Frontal cortex (tissue), 4 donors: ENCODE results near the gene EIF3B. TPM values are rescaled to one million over a fixed set of nuclear protein-coding genes. Genes with fewer than 3 reads are reported as not detected.
"Not testable (repeated sequence)": the region's sequence is repeated elsewhere in the genome, so short reads cannot be mapped to it uniquely, and the experiment has no call there.

ENCODE experiments used
- DNase-seq, 2 donors: peaks; one replicate each; pipeline ENCODE4 v3.0.0; 2012; ENCODE audit warnings: low spot score in 2 of 2
- FAIRE-seq: peaks from 2 replicates; lab custom pipeline; 2012; peaks lifted over from hg19 to GRCh38; lab: Jason Lieb, UNC
- total RNA-seq: library from RNA; depleted of rRNA; stranded (reverse); fragments of >200 nt; gene quantifications from one replicate; pipeline ENCODE4 v1.2.3, GENCODE V29; 2014
- donor health status: control.
- donor health status: control.
- donor health status: control.

Gene EIF3B
- total RNA-seq, 1 donor from 2014 or later, result 62.8 TPM

- DNase-seq (no peak), FAIRE-seq (no peak)
Measured at GRCh38 chr7:2394566-2395082, 40.0 kb downstream of the EIF3B start.

DNA sequence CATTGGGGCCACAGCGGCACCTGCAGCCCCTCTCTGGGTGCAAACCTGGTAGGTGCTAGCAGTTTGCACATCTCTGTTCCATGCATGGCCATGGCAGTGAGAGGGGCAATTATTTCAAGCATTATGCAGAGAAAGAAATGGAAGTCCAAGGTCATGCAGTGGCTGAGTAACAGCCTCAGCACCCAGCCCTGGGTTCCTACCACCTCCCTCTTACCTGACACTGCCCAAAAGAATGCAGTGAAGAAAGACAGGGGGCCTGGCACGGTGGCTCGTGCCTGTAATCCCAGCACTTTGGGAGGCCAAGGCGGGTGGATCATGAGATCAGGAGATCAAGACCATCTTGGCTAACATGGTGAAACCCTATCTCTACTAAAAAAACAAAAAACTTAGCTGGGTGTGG is 43.9 kb downstream of the EIF3B start:
- FAIRE-seq (no peak), DNase-seq (no peak)

DNA sequence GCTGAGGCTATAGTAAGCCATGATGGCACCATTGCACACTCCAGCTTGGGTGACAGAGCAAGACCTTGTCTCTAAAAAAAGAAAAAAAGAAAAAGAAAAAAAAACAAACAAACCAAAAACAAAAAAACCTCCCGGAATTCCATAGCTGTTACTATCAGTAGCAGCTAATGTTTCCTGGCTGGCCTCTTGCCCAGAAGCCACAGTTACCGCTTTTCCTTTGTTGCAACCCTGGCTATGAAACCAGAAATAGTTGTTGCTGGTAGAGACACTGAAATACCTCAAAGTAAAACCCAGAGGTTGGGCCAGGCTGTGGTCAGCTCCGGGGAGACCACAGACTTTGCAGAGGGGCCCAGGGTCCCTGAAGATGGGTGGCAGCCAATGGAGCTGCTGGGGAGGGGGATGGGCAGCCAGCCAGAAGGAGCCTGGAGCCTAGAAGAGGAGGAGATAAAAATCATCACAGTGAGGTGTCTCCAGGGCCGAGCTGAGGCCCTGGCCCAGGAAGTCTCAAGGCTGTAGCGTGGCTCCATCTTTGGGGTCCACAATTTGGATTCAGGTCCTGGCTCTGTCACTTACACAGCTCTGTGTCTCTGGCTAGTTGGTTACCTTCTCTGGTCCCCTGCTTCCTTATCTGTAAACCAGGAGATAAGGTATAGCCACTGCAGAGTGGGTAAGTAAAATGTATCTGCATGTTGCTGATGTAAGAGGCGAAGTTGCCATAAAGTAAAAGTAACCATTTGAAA is 45.4 kb downstream of the EIF3B start:
- peak in 1 of 2 donors; percentile 49 for DNase-seq
- FAIRE-seq, result no peak

DNA sequence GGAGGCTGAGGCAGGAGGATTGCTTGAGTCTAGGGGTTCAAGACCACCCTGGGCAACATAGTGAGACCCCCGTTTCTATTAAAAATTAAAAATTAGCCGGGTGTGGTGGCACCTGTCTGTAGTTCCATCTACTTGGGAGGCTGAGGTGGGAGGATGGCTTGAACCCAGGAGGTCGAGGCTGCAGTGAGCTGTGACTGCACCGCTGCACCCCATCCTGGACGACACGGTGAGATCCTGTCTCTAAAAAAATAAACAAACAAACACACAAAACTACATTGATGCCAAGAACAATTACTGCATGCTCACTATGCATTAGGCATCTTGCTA is 48.0 kb downstream of the EIF3B start:
- DNase-seq, result no peak
- FAIRE-seq, result no peak

- peak; percentile 99 to 100 for DNase-seq
- no peak for FAIRE-seq
Measured at GRCh38 chr7:2403014-2403717, 48.5 kb downstream of the EIF3B start, which contains the start of gene CHST12. Gene CHST12 (plus strand): TSS chr7:2403611. CDS start chr7:2432640, 29,029 bp downstream.

DNA sequence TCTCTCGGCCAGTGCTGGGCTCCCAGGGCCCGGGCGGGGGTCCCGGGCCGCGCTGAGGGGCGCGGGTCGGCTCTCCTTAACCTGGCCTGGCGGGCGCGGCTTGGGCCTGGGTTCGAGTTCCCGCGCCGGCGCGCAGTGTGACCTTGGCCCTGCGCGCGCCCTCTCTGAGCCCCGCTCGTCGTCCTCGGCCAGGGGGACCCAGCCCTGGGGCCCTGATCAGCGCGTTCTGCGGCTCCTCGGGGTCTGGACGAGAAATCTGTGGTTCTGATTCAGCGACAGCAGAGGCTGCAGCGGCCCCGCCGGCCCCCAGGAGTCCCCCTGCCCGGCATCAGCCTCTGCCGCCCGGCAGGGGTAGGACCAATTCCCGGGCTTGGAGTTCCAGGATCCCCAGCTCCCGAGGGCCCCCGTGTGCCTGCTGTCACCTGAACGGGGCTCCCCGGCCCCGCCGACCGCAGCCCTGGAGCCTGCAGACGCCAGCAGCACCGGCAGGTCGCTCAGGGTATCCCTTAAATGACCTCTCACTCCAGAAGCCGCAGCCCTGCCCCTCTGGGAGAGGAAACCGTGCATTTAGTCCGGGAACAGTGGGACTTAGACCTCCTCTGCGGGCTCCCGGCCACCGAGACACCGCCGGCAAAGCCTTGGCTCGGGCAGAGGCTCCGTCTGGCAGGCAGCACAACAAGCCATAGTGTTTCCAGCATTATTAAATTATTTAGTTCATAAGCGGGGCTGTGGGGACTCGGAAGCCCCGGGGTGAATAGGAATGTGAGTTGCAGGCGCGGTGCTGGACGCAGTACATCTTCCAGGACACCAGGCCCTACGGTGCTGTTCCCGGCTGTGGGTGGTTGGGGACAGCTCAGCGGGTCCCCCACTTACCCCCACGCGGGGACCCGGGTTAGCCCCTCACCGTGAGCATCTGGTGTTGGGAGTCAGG is 49.4 kb downstream of the EIF3B start:
- peak; percentile 60 to 66 for DNase-seq
- FAIRE-seq, result no peak

GRCh38 chr7:2404714-2405119 is 50.1 kb downstream of the EIF3B start:
- no peak for DNase-seq

DNA sequence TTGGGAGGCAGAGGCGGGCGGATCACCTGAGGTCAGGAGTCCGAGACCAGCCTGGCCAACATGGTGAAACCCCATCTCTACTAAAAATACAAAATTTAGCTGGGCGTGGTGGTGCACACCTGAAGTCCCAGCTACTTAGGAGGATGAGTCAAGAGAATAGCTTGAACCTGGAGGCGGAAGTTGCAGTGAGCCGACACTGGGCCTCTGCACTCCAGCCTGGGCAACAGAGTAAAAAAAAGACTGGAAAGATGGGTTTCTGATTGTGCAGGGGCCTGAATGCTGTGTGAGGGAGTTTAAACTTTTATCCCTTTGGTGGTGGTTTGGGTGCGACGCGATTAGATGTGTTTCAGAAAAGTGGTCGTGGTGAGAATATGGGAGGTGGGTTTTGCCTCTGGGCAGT is 50.6 kb downstream of the EIF3B start:
- no peak for DNase-seq
- no peak for FAIRE-seq

More at GRCh38 chr7:2404714-2405119, 50.1 kb downstream of the EIF3B start:
- no peak for FAIRE-seq

GRCh38 chr7:2405601-2406345 is 51.1 kb downstream of the EIF3B start:
- FAIRE-seq, result no peak
- DNase-seq, result no peak

DNA sequence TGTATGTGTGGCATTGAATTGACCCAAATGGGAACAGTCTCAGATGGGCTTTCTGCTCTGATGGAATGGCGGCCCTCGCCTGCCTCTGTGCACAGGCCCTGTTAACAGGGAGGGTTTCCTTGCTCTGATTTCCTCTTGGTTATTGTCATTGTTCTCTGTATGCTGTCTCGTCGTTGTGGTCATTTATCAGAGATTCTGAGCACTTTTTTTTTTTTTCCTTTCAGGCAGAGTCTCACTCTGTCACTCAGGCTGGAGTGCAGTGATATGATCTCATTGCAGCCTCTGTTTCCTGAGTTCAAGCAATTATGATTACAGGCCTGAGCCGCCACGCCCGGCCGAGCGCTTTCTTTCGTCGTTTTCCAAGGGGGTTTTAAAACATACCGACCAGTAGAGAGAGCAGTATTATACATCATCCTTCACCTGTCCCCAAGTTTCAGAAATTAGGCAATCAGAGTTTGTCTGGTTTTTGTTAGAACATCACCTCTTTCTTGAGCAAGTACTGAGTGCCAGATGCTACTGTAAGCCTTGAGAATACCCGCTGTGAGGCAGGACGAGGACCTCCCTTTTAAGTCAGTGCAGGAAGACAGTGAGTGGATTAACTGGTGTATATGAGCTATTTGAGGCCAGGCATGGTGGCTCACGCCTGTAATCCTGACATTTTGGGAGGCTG is 55.3 kb downstream of the EIF3B start:
- no peak for FAIRE-seq
- DNase-seq, result no peak

GRCh38 chr7:2411049-2411448 is 56.4 kb downstream of the EIF3B start:
- FAIRE-seq (no peak), DNase-seq (no peak)

GRCh38 chr7:2411815-2412586 is 57.4 kb downstream of the EIF3B start:
- DNase-seq, result no peak
- no peak for FAIRE-seq

DNA sequence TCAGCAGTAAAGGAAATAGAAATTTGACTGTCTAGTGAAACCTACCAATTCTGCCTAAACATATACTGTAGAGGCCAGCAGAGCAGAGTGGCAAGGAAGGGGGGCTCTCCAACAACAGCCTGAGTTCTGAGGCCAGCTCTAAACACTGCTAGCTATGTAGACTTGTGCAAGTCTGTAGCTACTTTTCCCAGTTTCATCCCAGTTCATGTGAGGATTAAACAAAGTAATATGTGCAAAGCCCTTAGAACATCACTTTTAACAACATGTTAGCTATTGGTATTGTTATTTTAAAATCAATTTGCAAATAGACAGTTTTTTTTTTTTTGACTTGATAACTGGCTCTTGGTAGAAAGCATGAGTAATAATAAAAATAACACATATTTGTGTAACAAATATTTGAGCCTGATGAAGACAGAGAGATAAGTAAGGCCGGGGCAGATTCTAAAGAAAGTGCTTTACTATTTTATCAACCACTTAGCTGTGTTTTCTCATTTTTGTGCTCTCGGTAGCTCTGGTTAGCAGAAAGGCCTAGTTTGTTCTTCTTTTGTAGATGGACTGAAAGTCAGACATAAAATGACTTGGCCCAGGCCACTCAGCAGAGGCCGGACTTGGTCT is 58.1 kb downstream of the EIF3B start:
- no peak for DNase-seq
- no peak for FAIRE-seq

GRCh38 chr7:2416063-2416462 is 61.4 kb downstream of the EIF3B start:
- DNase-seq (no peak), FAIRE-seq (no peak)

GRCh38 chr7:2416650-2417049 is 62.0 kb downstream of the EIF3B start:
- DNase-seq (no peak), FAIRE-seq (no peak)

- FAIRE-seq, DNase-seq: not testable (repeated sequence)
Measured at GRCh38 chr7:2417178-2417577, 62.6 kb downstream of the EIF3B start.

- FAIRE-seq (no peak), DNase-seq (no peak)
Measured at GRCh38 chr7:2417981-2418481, 63.4 kb downstream of the EIF3B start.
